ENCODE data around the gene YES1.
"Not testable (repeated sequence)": the region's sequence is repeated elsewhere in the genome, so short reads cannot be mapped to it uniquely, and the experiment has no call there.

Gene YES1

GRCh38 chr18:744832-745597, 67.0 kb downstream of the YES1 start:
- Histone ChIP-seq H3K4me1 (ENCODE audit: control insufficient read depth in 1 of 2, insufficient read depth in 2 of 2, low read length in 2 of 2) (no peaks in the 10 kb centered on the region), H3K9me3 (ENCODE audit: control insufficient read depth in 1 of 2, low read length in 2 of 2) (no peaks in the 10 kb centered on the region), H3K4me3 (ENCODE audit: low read depth in 1 of 2, low read length in 2 of 2) (no peak overlapping the region), H3K27ac (ENCODE audit: low read length) (no peak overlapping the region), H3K36me3 (ENCODE audit: control insufficient read depth in 1 of 2, insufficient read depth in 2 of 2, low read length in 2 of 2) (peaks cover 18 to 29% of the 10 kb centered on the region in 2 donors), H3K27me3 (ENCODE audit: low read depth, low read length) (no peaks in the 10 kb centered on the region)

- Histone ChIP-seq H3K36me3 (ENCODE audit: control insufficient read depth in 1 of 2, insufficient read depth in 2 of 2, low read length in 2 of 2) (peaks cover 27 to 30% of the 10 kb centered on the region in 2 donors), H3K4me1 (ENCODE audit: control insufficient read depth in 1 of 2, insufficient read depth in 2 of 2, low read length in 2 of 2) (no peaks in the 10 kb centered on the region), H3K4me3 (ENCODE audit: low read depth in 1 of 2, low read length in 2 of 2) (no peak overlapping the region), H3K9me3 (ENCODE audit: control insufficient read depth in 1 of 2, low read length in 2 of 2) (no peaks in the 10 kb centered on the region), H3K27ac (ENCODE audit: low read length) (no peak overlapping the region), H3K27me3 (ENCODE audit: low read depth, low read length) (no peaks in the 10 kb centered on the region)
These were observed 70.0 kb downstream of the YES1 start for GRCh38 chr18:741931-742512.

- Histone ChIP-seq H3K4me3 (ENCODE audit: low read depth in 1 of 2, low read length in 2 of 2) (no peak overlapping the region), H3K27me3 (ENCODE audit: low read depth, low read length) (no peaks in the 10 kb centered on the region), H3K27ac (ENCODE audit: low read length) (no peak overlapping the region), H3K36me3 (ENCODE audit: control insufficient read depth in 1 of 2, insufficient read depth in 2 of 2, low read length in 2 of 2) (peaks cover 22 to 39% of the 10 kb centered on the region in 2 donors), H3K9me3 (ENCODE audit: control insufficient read depth in 1 of 2, low read length in 2 of 2) (no peaks in the 10 kb centered on the region), H3K4me1 (ENCODE audit: control insufficient read depth in 1 of 2, insufficient read depth in 2 of 2, low read length in 2 of 2) (no peaks in the 10 kb centered on the region)
These were observed 79.7 kb downstream of the YES1 start for GRCh38 chr18:732371-732770.

- no peak overlapping the region for H3K4me3 ChIP-seq (ENCODE audit: low read depth in 1 of 2, low read length in 2 of 2)
- no peaks in the 10 kb centered on the region for H3K9me3 ChIP-seq (ENCODE audit: control insufficient read depth in 1 of 2, low read length in 2 of 2)
- H3K27ac ChIP-seq (ENCODE audit: low read length), result no peak overlapping the region
- H3K36me3 ChIP-seq (ENCODE audit: control insufficient read depth in 1 of 2, insufficient read depth in 2 of 2, low read length in 2 of 2), result peaks cover 14 to 32% of the 10 kb centered on the region in 2 donors
- no peaks in the 10 kb centered on the region for H3K4me1 ChIP-seq (ENCODE audit: control insufficient read depth in 1 of 2, insufficient read depth in 2 of 2, low read length in 2 of 2)
- H3K27me3 ChIP-seq (ENCODE audit: low read depth, low read length), result no peaks in the 10 kb centered on the region
These were observed 80.9 kb downstream of the YES1 start for GRCh38 chr18:731185-731584.

GRCh38 chr18:730692-731091, 81.3 kb downstream of the YES1 start:
- no peak overlapping the region for H3K27ac ChIP-seq (ENCODE audit: low read length)

GRCh38 chr18:730120-730519, 81.9 kb downstream of the YES1 start:
- not testable (repeated sequence) for H3K4me1 ChIP-seq (ENCODE audit: control insufficient read depth in 1 of 2, insufficient read depth in 2 of 2, low read length in 2 of 2); H3K9me3 ChIP-seq (ENCODE audit: control insufficient read depth in 1 of 2, low read length in 2 of 2); H3K4me3 ChIP-seq (ENCODE audit: low read depth in 1 of 2, low read length in 2 of 2); H3K27me3 ChIP-seq (ENCODE audit: low read depth, low read length); H3K27ac ChIP-seq (ENCODE audit: low read length)
- peaks cover 10 to 23% of the 10 kb centered on the region in 2 donors for H3K36me3 ChIP-seq (ENCODE audit: control insufficient read depth in 1 of 2, insufficient read depth in 2 of 2, low read length in 2 of 2)

More at GRCh38 chr18:730692-731091, 81.3 kb downstream of the YES1 start:
- Histone ChIP-seq H3K36me3 (ENCODE audit: control insufficient read depth in 1 of 2, insufficient read depth in 2 of 2, low read length in 2 of 2) (peaks cover 10 to 28% of the 10 kb centered on the region in 2 donors), H3K4me3 (ENCODE audit: low read depth in 1 of 2, low read length in 2 of 2) (no peak overlapping the region), H3K4me1 (ENCODE audit: control insufficient read depth in 1 of 2, insufficient read depth in 2 of 2, low read length in 2 of 2) (no peaks in the 10 kb centered on the region), H3K27me3 (ENCODE audit: low read depth, low read length) (no peaks in the 10 kb centered on the region), H3K9me3 (ENCODE audit: control insufficient read depth in 1 of 2, low read length in 2 of 2) (no peaks in the 10 kb centered on the region)

GRCh38 chr18:725646-726045, 86.4 kb downstream of the YES1 start:
- Histone ChIP-seq H3K27ac (ENCODE audit: low read length) (no peak overlapping the region), H3K4me1 (ENCODE audit: control insufficient read depth in 1 of 2, insufficient read depth in 2 of 2, low read length in 2 of 2) (no peaks in the 10 kb centered on the region), H3K27me3 (ENCODE audit: low read depth, low read length) (no peaks in the 10 kb centered on the region), H3K4me3 (ENCODE audit: low read depth in 1 of 2, low read length in 2 of 2) (no peak overlapping the region), H3K36me3 (ENCODE audit: control insufficient read depth in 1 of 2, insufficient read depth in 2 of 2, low read length in 2 of 2) (peaks cover under 1 to 10% of the 10 kb centered on the region in 2 donors), H3K9me3 (ENCODE audit: control insufficient read depth in 1 of 2, low read length in 2 of 2) (no peaks in the 10 kb centered on the region)

- Histone ChIP-seq H3K36me3 (ENCODE audit: control insufficient read depth in 1 of 2, insufficient read depth in 2 of 2, low read length in 2 of 2) (peaks cover 0 to 9% of the 10 kb centered on the region in 2 donors), H3K4me3 (ENCODE audit: low read depth in 1 of 2, low read length in 2 of 2) (no peak overlapping the region)
These were observed 88.4 kb downstream of the YES1 start for GRCh38 chr18:723541-724080.

GRCh38 chr18:717003-717402, 95.0 kb downstream of the YES1 start:
- H3K27me3 ChIP-seq (ENCODE audit: low read depth, low read length), result no peaks in the 10 kb centered on the region
- H3K36me3 ChIP-seq (ENCODE audit: control insufficient read depth in 1 of 2, insufficient read depth in 2 of 2, low read length in 2 of 2), result no peaks in the 10 kb centered on the region
- no peak overlapping the region for H3K27ac ChIP-seq (ENCODE audit: low read length)
- no peak overlapping the region for H3K4me3 ChIP-seq (ENCODE audit: low read depth in 1 of 2, low read length in 2 of 2)
- no peaks in the 10 kb centered on the region for H3K4me1 ChIP-seq (ENCODE audit: control insufficient read depth in 1 of 2, insufficient read depth in 2 of 2, low read length in 2 of 2)
- no peaks in the 10 kb centered on the region for H3K9me3 ChIP-seq (ENCODE audit: control insufficient read depth in 1 of 2, low read length in 2 of 2)

More at GRCh38 chr18:723541-724080, 88.4 kb downstream of the YES1 start:
- Histone ChIP-seq H3K9me3 (ENCODE audit: control insufficient read depth in 1 of 2, low read length in 2 of 2) (no peaks in the 10 kb centered on the region), H3K4me1 (ENCODE audit: control insufficient read depth in 1 of 2, insufficient read depth in 2 of 2, low read length in 2 of 2) (no peaks in the 10 kb centered on the region), H3K27me3 (ENCODE audit: low read depth, low read length) (no peaks in the 10 kb centered on the region), H3K27ac (ENCODE audit: low read length) (no peak overlapping the region)

GRCh38 chr18:715626-716025, 96.4 kb downstream of the YES1 start:
- Histone ChIP-seq H3K27ac (ENCODE audit: low read length) (no peak overlapping the region), H3K9me3 (ENCODE audit: control insufficient read depth in 1 of 2, low read length in 2 of 2) (no peaks in the 10 kb centered on the region), H3K4me3 (ENCODE audit: low read depth in 1 of 2, low read length in 2 of 2) (no peak overlapping the region), H3K4me1 (ENCODE audit: control insufficient read depth in 1 of 2, insufficient read depth in 2 of 2, low read length in 2 of 2) (peaks cover 0 to 5% of the 10 kb centered on the region in 2 donors), H3K27me3 (ENCODE audit: low read depth, low read length) (no peaks in the 10 kb centered on the region), H3K36me3 (ENCODE audit: control insufficient read depth in 1 of 2, insufficient read depth in 2 of 2, low read length in 2 of 2) (no peaks in the 10 kb centered on the region)

GRCh38 chr18:713135-713490, 98.9 kb downstream of the YES1 start:
- Histone ChIP-seq H3K4me3 (ENCODE audit: low read depth in 1 of 2, low read length in 2 of 2) (peak overlapping the region; percentile 30 to 72), H3K9me3 (ENCODE audit: control insufficient read depth in 1 of 2, low read length in 2 of 2) (no peaks in the 10 kb centered on the region), H3K27ac (ENCODE audit: low read length) (no peak overlapping the region), H3K36me3 (ENCODE audit: control insufficient read depth in 1 of 2, insufficient read depth in 2 of 2, low read length in 2 of 2) (no peaks in the 10 kb centered on the region), H3K4me1 (ENCODE audit: control insufficient read depth in 1 of 2, insufficient read depth in 2 of 2, low read length in 2 of 2) (peaks cover 5 to 6% of the 10 kb centered on the region in 2 donors), H3K27me3 (ENCODE audit: low read depth, low read length) (no peaks in the 10 kb centered on the region)
